Esophagus muscularis mucosa (tissue), 4 donors: ENCODE measurements around the gene LRRC30. TPM values are rescaled to one million over a fixed set of nuclear protein-coding genes. Genes with fewer than 3 reads are reported as not detected.

ENCODE experiments used
- DNase-seq: peaks from one replicate; pipeline ENCODE4 v3.0.0-alpha.2; 2017; ENCODE audit errors: extremely low spot score
- H3K27ac ChIP-seq, 4 donors: fragments of 200-600 bp; sonication (generic); replicated peaks in 1 of 4; 1 replicate in 3 of 4; 2 replicates in 1 of 4; pipeline ENCODE4 v1.5.1; 2016 to 2019; ENCODE audit warnings: mild to moderate bottlenecking in 1 of 4
- H3K27me3 ChIP-seq, 4 donors: fragments of 200-600 bp; sonication (generic); one replicate each; pipeline versions ENCODE4 v1.5.1 to v1.6.0; 2016 to 2019
- H3K36me3 ChIP-seq, 4 donors: fragments of 200-600 bp; sonication (generic); one replicate each; pipeline ENCODE4 v1.5.1; 2016 to 2019
- H3K4me1 ChIP-seq, 4 donors: fragments of 200-600 bp; sonication (generic); one replicate each; pipeline ENCODE4 v1.5.1; 2016 to 2019
- H3K4me3 ChIP-seq, 4 donors: fragments of 200-600 bp; sonication (generic); 1 replicate in 2 of 4; 2 replicates in 2 of 4; pipeline ENCODE4 v1.5.1; 2016 to 2019; ENCODE audit warnings: mild to moderate bottlenecking in 4 of 4, moderate library complexity in 1 of 4
- H3K9me3 ChIP-seq, 4 donors: fragments of 200-600 bp; sonication (generic); 1 replicate in 3 of 4; 2 replicates in 1 of 4; pipeline ENCODE4 v1.5.1; 2016 to 2019
- CTCF ChIP-seq, 3 experiments: fragments of 200-600 bp in 2 of 3; fragments of 450-650 bp in 1 of 3; sonication (generic) in 2 of 3; IDR thresholded peaks; one replicate each; pipeline ENCODE4 v1.5.1; 2017 to 2019; ENCODE audit warnings: antibody characterized with exemption in 3 of 3, mild to moderate bottlenecking in 2 of 3, moderate library complexity in 1 of 3
- EP300 ChIP-seq: sonication (generic); formaldehyde crosslinking; IDR thresholded peaks from one replicate; pipeline ENCODE4 v1.6.1; 2017; ENCODE audit warnings: antibody characterized with exemption
- POLR2A ChIP-seq: fragments of 450-650 bp; IDR thresholded peaks from one replicate; pipeline ENCODE4 v1.6.1; 2017; ENCODE audit warnings: antibody characterized with exemption, moderate library complexity, mild to moderate bottlenecking, low read depth
- POLR2AphosphoS5 ChIP-seq, 2 donors: sonication (generic); formaldehyde crosslinking; IDR thresholded peaks; one replicate each; pipeline ENCODE4 v1.6.1; 2017; ENCODE audit warnings: antibody characterized with exemption in 2 of 2
- WGBS: methylation state at CpG from one replicate; pipeline ENCODE4 v1.1.5; 2018; 5-methylcytosine and 5-hydroxymethylcytosine counted together
- intact Hi-C: fragments of 100-400 bp; cut with DNase I; formaldehyde crosslinking; loops from one replicate; pipeline ENCODE4 v1.15.1; 2023
- total RNA-seq, 4 donors: library from RNA; depleted of rRNA; stranded (reverse); fragments of >200 nt; gene quantifications; one replicate each; pipeline versions ENCODE4 v1.1.0 to v1.2.1, GENCODE V29; 2016

Gene LRRC30
- total RNA-seq, 4 donors from 2014 or later: not detected

GRCh38 chr18:7248877-7249276 is 18.0 kb downstream of the LRRC30 start:
- no peak for DNase-seq
- H3K4me3 ChIP-seq: no peak overlapping the region
- H3K36me3 ChIP-seq: no peaks in the 10 kb centered on the region
- no peaks in the 10 kb centered on the region for H3K27me3 ChIP-seq
- intact Hi-C loops: no loop called here
- WGBS: 74% methylated on average over 6 of the region's 6 CpGs
- no peaks in the 10 kb centered on the region for H3K9me3 ChIP-seq
- no peak for TF ChIP-seq EP300
- no peak for TF ChIP-seq CTCF (IDR thresholded peaks at IDR 0.05)
- TF ChIP-seq POLR2A: no peak
- TF ChIP-seq POLR2AphosphoS5 (IDR thresholded peaks at IDR 0.05): no peak
- no peak overlapping the region for H3K27ac ChIP-seq
- H3K4me1 ChIP-seq: peaks cover 6 to 11% (median 7%) of the 10 kb centered on the region in 4 donors

- intact Hi-C loops: no loop called here
- H3K36me3 ChIP-seq: no peaks in the 10 kb centered on the region
- TF ChIP-seq POLR2A (no peak), CTCF (IDR thresholded peaks at IDR 0.05) (no peak), EP300 (no peak), POLR2AphosphoS5 (IDR thresholded peaks at IDR 0.05) (no peak)
- no peaks in the 10 kb centered on the region for H3K9me3 ChIP-seq
- WGBS: 87% methylated on average over 5 of the region's 5 CpGs
- no peaks in the 10 kb centered on the region for H3K27me3 ChIP-seq
- H3K4me3 ChIP-seq: no peak overlapping the region
- no peak for DNase-seq
- no peak overlapping the region for H3K27ac ChIP-seq
- H3K4me1 ChIP-seq: peaks cover 6 to 9% (median 7%) of the 10 kb centered on the region in 4 donors
These were observed 23.3 kb downstream of the LRRC30 start for GRCh38 chr18:7254163-7254562.

GRCh38 chr18:7255054-7255453 is 24.2 kb downstream of the LRRC30 start:
- WGBS: 90% methylated on average over 8 of the region's 8 CpGs
- Histone ChIP-seq H3K36me3 (no peaks in the 10 kb centered on the region), H3K4me1 (peaks cover 0 to 11% (median 7%) of the 10 kb centered on the region in 4 donors), H3K27ac (no peak overlapping the region), H3K4me3 (no peak overlapping the region), H3K27me3 (no peaks in the 10 kb centered on the region), H3K9me3 (no peaks in the 10 kb centered on the region)
- TF ChIP-seq EP300: no peak
- no peak for TF ChIP-seq POLR2A
- intact Hi-C loops: no loop called here
- DNase-seq: no peak

- H3K27ac ChIP-seq: no peak overlapping the region
- no peaks in the 10 kb centered on the region for H3K27me3 ChIP-seq
- no peaks in the 10 kb centered on the region for H3K9me3 ChIP-seq
- TF ChIP-seq EP300: no peak
- TF ChIP-seq POLR2AphosphoS5 (IDR thresholded peaks at IDR 0.05): no peak
- TF ChIP-seq POLR2A: no peak
- TF ChIP-seq CTCF (IDR thresholded peaks at IDR 0.05): no peak
- intact Hi-C loops: no loop called here
- H3K4me1 ChIP-seq: peaks cover 0 to 13% (median 9%) of the 10 kb centered on the region in 4 donors
- WGBS: 90% methylated on average over 5 of the region's 5 CpGs
- DNase-seq: no peak
- H3K36me3 ChIP-seq: no peaks in the 10 kb centered on the region
- H3K4me3 ChIP-seq: no peak overlapping the region
These were observed 24.8 kb downstream of the LRRC30 start for GRCh38 chr18:7255643-7256042.

- intact Hi-C loops: no loop called here
- DNase-seq: no peak
- Histone ChIP-seq H3K36me3 (no peaks in the 10 kb centered on the region), H3K4me3 (no peak overlapping the region), H3K27ac (no peak overlapping the region), H3K4me1 (peaks cover 0 to 13% (median 9%) of the 10 kb centered on the region in 4 donors), H3K9me3 (no peaks in the 10 kb centered on the region), H3K27me3 (no peaks in the 10 kb centered on the region)
- TF ChIP-seq POLR2AphosphoS5 (IDR thresholded peaks at IDR 0.05) (no peak), CTCF (IDR thresholded peaks at IDR 0.05) (no peak), EP300 (no peak), POLR2A (no peak)
- 81% methylated on average over 10 of the region's 10 CpGs for WGBS
These were observed 25.9 kb downstream of the LRRC30 start for GRCh38 chr18:7256618-7257425.
